Measurements from ENCODE around the gene CRHR1. TPM values are rescaled to one million over a fixed set of nuclear protein-coding genes. Genes with fewer than 3 reads are reported as not detected.

CRHR1 gene
- total RNA-seq, 4 donors from 2014 or later = 0.26 to 0.89 (median 0.76) TPM

GRCh38 chr17:45835481-45835880, 51.4 kb downstream of the CRHR1 start:
- Histone ChIP-seq H3K36me3 (no peaks in the 10 kb centered on the region), H3K27me3 (peaks cover 34% of the 10 kb centered on the region)
- DNase-seq (ENCODE audit: low spot score in 2 of 2) = no peak

DNA sequence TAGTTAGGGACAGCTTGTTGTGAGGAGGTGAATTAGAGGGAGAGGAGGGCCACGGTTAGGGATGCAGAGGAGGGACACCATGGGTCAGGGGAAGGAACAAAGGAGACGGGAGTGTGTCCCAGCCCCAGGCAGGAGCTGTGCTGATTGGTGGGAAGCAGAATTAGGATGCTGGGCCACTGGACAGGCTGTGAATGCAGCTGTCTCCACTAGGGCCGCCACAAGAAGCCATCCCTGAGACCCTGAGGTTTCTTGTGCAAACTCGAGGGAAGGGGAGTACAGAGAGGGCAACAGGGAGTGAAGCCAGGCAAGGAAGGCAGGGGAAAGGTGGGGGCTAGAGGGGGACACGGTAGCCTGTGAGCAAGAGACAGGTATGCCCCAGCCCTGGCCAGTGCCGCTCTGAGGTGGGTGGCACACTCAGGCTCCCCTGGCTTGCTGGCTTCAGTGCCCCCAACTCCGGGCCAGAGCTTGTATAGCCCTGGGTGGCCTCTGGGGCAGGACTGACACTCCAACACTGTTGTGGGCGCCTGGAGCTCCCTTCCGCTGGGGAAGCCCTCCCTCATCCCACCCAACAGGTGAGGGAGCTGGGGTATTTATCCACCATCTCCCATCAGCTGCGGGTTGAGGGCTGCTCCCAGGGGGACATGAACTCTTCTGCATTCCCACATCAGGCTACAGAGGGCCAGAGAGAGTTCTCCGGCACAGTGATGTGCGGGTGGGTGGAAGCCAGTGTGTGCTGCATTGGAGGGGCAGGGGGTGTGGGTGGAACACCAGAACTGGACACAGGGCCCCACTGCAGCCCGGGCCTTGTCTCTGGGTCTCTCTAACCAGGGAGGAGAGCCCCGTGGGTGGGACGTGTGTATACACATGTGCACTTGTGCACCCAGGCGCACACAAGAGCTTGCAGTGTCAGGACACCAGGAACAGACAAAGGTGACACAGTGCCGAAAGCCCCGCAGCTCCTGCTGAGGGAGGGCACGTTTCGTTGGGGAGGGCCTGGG, 52.2 kb downstream of the CRHR1 start:
- Histone ChIP-seq H3K27ac (no peak overlapping the region), H3K36me3 (no peaks in the 10 kb centered on the region), H3K9me3 (no peaks in the 10 kb centered on the region), H3K27me3 (peaks cover 31% of the 10 kb centered on the region), H3K4me3 (no peak overlapping the region), H3K4me1 (no peaks in the 10 kb centered on the region)
- 70% methylated on average over 11 of the region's 20 CpGs for WGBS
- DNase-seq (ENCODE audit: low spot score in 2 of 2) = no peak
- no peak for TF ChIP-seq POLR2A (IDR thresholded peaks at IDR 0.05)
- TF ChIP-seq EP300 (IDR thresholded peaks at IDR 0.05) = no peak
- no peak for TF ChIP-seq CTCF (IDR thresholded peaks at IDR 0.05)
- no peak for TF ChIP-seq POLR2AphosphoS5 (IDR thresholded peaks at IDR 0.05)

More at GRCh38 chr17:45835481-45835880, 51.4 kb downstream of the CRHR1 start:
- TF ChIP-seq POLR2AphosphoS5 (IDR thresholded peaks at IDR 0.05) (no peak), EP300 (IDR thresholded peaks at IDR 0.05) (no peak), CTCF (IDR thresholded peaks at IDR 0.05) (no peak), POLR2A (IDR thresholded peaks at IDR 0.05) (no peak)
- Histone ChIP-seq H3K9me3 (no peaks in the 10 kb centered on the region), H3K4me1 (no peaks in the 10 kb centered on the region), H3K27ac (no peak overlapping the region), H3K4me3 (no peak overlapping the region)
- 75% methylated on average over 4 of the region's 5 CpGs for WGBS

DNA sequence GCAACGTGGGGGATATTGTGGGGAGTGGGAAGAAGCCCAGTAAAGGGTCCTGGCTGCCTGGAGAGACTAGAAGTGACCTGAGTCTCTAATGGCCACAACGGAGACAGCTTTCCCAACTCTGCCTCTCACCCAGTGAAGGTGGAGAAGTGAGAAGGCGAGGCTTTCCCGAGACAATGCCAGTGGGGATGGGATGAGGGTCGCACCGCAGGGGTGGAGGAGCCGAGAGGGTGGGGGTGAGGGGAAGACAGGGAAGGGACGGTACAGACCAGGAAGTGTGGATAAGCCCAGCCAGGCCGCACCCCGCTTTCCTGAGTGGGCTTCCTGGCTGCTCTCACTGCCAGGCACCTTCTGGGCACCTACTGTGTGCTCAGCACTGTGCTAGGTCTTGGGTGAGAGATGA, 53.1 kb downstream of the CRHR1 start:
- H3K9me3 ChIP-seq = no peaks in the 10 kb centered on the region

GRCh38 chr17:45837603-45838002, 53.5 kb downstream of the CRHR1 start:
- WGBS = 90% methylated on average over 5 of the region's 9 CpGs
- TF ChIP-seq CTCF (IDR thresholded peaks at IDR 0.05) (no peak), POLR2A (IDR thresholded peaks at IDR 0.05) (no peak), EP300 (IDR thresholded peaks at IDR 0.05) (no peak), POLR2AphosphoS5 (IDR thresholded peaks at IDR 0.05) (no peak)
- no peak overlapping the region for H3K27ac ChIP-seq
- DNase-seq (ENCODE audit: low spot score in 2 of 2) = no peak
- peaks cover 29% of the 10 kb centered on the region for H3K27me3 ChIP-seq
- H3K4me1 ChIP-seq = no peaks in the 10 kb centered on the region
- H3K9me3 ChIP-seq = no peaks in the 10 kb centered on the region
- H3K4me3 ChIP-seq = no peak overlapping the region
- H3K36me3 ChIP-seq = no peaks in the 10 kb centered on the region

More for the DNA sequence above, 53.1 kb downstream of the CRHR1 start:
- no peak overlapping the region for H3K4me3 ChIP-seq
- WGBS = 53% methylated on average over 10 of the region's 10 CpGs
- TF ChIP-seq CTCF (IDR thresholded peaks at IDR 0.05) (no peak), EP300 (IDR thresholded peaks at IDR 0.05) (no peak)
- no peaks in the 10 kb centered on the region for H3K4me1 ChIP-seq
- no peak overlapping the region for H3K27ac ChIP-seq
- peaks cover 31% of the 10 kb centered on the region for H3K27me3 ChIP-seq
- DNase-seq (ENCODE audit: low spot score in 2 of 2) = no peak
- H3K36me3 ChIP-seq = no peaks in the 10 kb centered on the region

DNA sequence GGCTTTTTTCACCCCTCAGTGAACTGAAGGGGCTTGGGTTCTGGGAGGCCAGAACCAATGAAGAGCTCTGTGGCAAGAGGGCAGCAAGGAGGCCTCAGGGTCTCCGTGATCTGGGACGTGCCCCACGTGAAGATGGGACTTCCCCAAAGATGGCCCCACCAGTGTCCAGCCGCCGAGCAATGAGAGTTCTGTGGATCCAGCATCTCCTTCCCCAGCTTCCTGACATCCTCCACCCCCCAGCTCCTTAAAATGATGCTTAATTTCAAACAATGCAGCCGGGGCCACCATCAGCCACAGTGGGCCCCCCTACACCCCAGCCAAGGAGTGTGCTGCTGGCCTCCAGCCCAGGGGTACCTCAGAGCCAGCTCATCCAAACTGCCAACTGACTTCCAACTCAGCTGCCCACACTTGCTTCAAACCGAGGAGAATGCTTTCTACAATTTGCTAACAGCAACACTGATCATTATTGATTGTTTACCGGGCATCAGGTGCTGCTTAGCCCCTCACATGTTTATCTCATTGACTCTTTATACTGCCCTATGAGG, 54.7 kb downstream of the CRHR1 start:
- WGBS = 79% methylated on average over 8 of the region's 8 CpGs
- H3K36me3 ChIP-seq = no peaks in the 10 kb centered on the region
- H3K4me3 ChIP-seq = no peak overlapping the region
- H3K9me3 ChIP-seq = no peaks in the 10 kb centered on the region
- no peak for TF ChIP-seq CTCF (IDR thresholded peaks at IDR 0.05)
- no peak for TF ChIP-seq POLR2AphosphoS5 (IDR thresholded peaks at IDR 0.05)
- TF ChIP-seq EP300 (IDR thresholded peaks at IDR 0.05) = no peak
- no peak for TF ChIP-seq POLR2A (IDR thresholded peaks at IDR 0.05)
- no peak for DNase-seq (ENCODE audit: low spot score in 2 of 2)
- peaks cover 17% of the 10 kb centered on the region for H3K27me3 ChIP-seq
- H3K27ac ChIP-seq = no peak overlapping the region
- H3K4me1 ChIP-seq = no peaks in the 10 kb centered on the region
